Measurements from ENCODE around the gene JADE1.

Gene JADE1

GRCh38 chr4:128841402-128841801 lies 31.9 kb downstream of the JADE1 start:
- DNase-seq (ENCODE audit: low read depth in 2 of 2), result no peak

- no peak for DNase-seq (ENCODE audit: low read depth in 2 of 2)
Observed at GRCh38 chr4:128844931-128845330, 35.4 kb downstream of the JADE1 start.

GRCh38 chr4:128846063-128846462 lies 36.6 kb downstream of the JADE1 start:
- no peak for DNase-seq (ENCODE audit: low read depth in 2 of 2)

GRCh38 chr4:128847082-128847724 lies 37.7 kb downstream of the JADE1 start:
- DNase-seq (ENCODE audit: low read depth in 2 of 2), result no peak

- DNase-seq (ENCODE audit: low read depth in 2 of 2), result no peak
Observed at GRCh38 chr4:128848461-128848860, 39.0 kb downstream of the JADE1 start.

GRCh38 chr4:128850252-128850651 lies 40.8 kb downstream of the JADE1 start:
- DNase-seq (ENCODE audit: low read depth in 2 of 2), result no peak

- no peak for DNase-seq (ENCODE audit: low read depth in 2 of 2)
Observed at GRCh38 chr4:128853741-128854140, 44.2 kb downstream of the JADE1 start.

- no peak for DNase-seq (ENCODE audit: low read depth in 2 of 2)
Observed at GRCh38 chr4:128854433-128854832, 44.9 kb downstream of the JADE1 start.

GRCh38 chr4:128855621-128856020 lies 46.1 kb downstream of the JADE1 start:
- DNase-seq (ENCODE audit: low read depth in 2 of 2), result no peak

GRCh38 chr4:128856246-128856645 lies 46.7 kb downstream of the JADE1 start:
- no peak for DNase-seq (ENCODE audit: low read depth in 2 of 2)

GRCh38 chr4:128858879-128859671 lies 49.6 kb downstream of the JADE1 start:
- no peak for DNase-seq (ENCODE audit: low read depth in 2 of 2)

- DNase-seq (ENCODE audit: low read depth in 2 of 2), result no peak
Observed at GRCh38 chr4:128859887-128860677, 50.6 kb downstream of the JADE1 start.

GRCh38 chr4:128861856-128862518 lies 52.5 kb downstream of the JADE1 start:
- DNase-seq (ENCODE audit: low read depth in 2 of 2), result no peak

GRCh38 chr4:128862608-128863311 lies 53.3 kb downstream of the JADE1 start:
- DNase-seq (ENCODE audit: low read depth in 2 of 2), result peak; percentile 14 to 21

GRCh38 chr4:128863312-128864075 lies 54.0 kb downstream of the JADE1 start:
- peak; percentile 43 to 55 for DNase-seq (ENCODE audit: low read depth in 2 of 2)

- no peak for DNase-seq (ENCODE audit: low read depth in 2 of 2)
Observed at GRCh38 chr4:128865132-128865531, 55.6 kb downstream of the JADE1 start.

- no peak for DNase-seq (ENCODE audit: low read depth in 2 of 2)
Observed at GRCh38 chr4:128866269-128866668, 56.8 kb downstream of the JADE1 start.

GRCh38 chr4:128866691-128867090 lies 57.2 kb downstream of the JADE1 start:
- no peak for DNase-seq (ENCODE audit: low read depth in 2 of 2)

GRCh38 chr4:128868758-128869157 lies 59.3 kb downstream of the JADE1 start:
- no peak for DNase-seq (ENCODE audit: low read depth in 2 of 2)

- no peak for DNase-seq (ENCODE audit: low read depth in 2 of 2)
Observed at GRCh38 chr4:128869776-128870509, 60.4 kb downstream of the JADE1 start.

All from stimulated activated CD4-positive, alpha-beta T cell treated with anti-CD3 and anti-CD28 coated beads, Interleukin-4, amount 100 ng/mL, for 48 hours (primary cell).